Right hindlimb (tissue), 1 donor: ENCODE results near the gene MMP25.

Source experiments
- DNase-seq: peaks from one replicate; pipeline ENCODE4 v3.0.0-alpha.2; 2018

Gene MMP25, protein sequence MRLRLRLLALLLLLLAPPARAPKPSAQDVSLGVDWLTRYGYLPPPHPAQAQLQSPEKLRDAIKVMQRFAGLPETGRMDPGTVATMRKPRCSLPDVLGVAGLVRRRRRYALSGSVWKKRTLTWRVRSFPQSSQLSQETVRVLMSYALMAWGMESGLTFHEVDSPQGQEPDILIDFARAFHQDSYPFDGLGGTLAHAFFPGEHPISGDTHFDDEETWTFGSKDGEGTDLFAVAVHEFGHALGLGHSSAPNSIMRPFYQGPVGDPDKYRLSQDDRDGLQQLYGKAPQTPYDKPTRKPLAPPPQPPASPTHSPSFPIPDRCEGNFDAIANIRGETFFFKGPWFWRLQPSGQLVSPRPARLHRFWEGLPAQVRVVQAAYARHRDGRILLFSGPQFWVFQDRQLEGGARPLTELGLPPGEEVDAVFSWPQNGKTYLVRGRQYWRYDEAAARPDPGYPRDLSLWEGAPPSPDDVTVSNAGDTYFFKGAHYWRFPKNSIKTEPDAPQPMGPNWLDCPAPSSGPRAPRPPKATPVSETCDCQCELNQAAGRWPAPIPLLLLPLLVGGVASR

GRCh38 chr16:3045758-3046640 is at the start of gene MMP25:
Gene MMP25, plus strand, starts transcription at chr16:3046561. Its CDS starts 357 bp downstream, at chr16:3046918.
- peak; percentile 56 for DNase-seq

DNA sequence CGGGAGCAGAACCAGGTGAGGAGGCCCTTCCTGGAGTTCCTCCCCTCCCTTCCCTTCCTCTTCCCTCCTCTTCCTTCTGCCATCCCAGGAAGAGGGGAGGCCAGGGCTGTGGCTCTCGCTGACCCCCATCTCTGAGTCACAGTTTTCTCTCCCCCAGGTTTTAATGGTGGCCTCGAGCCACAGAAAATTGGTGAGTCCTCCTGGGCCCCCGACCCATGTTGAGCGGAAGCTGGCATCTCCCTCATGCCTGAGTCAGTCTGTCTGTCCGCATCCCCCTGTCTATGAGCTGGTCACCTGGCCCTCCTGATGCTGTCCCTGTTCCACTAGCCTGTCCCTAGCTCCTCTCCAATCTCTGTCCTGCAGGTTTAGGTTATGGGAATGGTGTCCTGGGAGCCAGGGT is 46.4 kb upstream of the MMP25 start:
- no peak for DNase-seq

- DNase-seq: no peak
Observed at GRCh38 chr16:3000540-3000939, 45.8 kb upstream of the MMP25 start.

DNA sequence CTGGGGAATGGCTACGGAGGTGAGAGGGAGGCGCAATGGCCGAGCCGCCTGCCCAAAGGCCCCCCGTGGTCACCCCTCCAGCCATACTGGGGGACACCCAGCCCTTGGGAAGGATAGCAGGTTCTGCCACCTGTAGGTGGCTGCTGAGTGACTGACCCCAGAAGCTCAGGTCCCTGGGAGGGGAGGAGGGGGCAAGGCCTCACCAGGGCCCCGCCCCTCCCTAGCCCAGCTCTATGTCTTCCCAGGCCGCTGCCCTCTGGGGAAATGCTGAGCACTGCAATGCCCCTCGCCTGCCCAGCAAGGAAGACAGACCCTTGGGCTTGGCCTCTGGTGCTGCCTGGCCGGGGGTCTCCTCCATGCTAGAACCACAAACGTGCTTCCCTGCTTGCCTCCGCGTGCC is 45.0 kb upstream of the MMP25 start:
- DNase-seq: no peak

DNA sequence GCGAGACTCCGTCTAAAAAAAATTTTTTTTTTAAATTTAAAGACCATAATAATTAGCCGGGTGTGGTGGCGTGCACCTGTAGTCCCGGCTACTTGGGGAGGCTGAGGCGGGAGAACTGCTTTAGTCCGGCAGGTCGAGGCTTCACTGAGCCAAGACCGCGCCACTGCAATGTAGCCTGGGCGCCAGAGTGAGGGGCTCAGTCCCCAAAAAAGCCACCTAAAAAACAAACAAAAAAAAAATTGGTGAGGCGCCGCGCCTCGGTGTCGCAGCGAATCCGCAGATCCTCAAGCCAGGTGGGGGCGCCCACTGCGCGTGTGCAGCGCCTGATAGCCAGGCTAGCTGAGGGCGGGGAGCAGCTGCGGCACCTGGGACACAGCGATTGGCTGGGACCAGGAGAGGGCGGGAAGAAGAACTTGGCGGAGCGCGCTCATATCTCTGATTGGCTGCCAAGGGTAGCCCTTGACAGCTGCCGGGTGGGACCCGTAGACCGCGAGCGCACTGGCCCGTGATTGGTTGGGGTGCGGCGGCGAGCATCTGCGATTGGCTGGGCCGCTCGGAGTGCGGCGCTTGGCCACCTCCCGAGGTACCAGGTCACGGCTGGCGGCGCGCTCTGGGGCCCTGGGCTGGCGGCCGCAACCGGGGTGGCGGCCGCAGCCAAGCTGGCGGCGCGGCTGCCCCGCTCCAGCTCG is 42.6 kb upstream of the MMP25 start:
- peak; percentile 97 for DNase-seq

DNA sequence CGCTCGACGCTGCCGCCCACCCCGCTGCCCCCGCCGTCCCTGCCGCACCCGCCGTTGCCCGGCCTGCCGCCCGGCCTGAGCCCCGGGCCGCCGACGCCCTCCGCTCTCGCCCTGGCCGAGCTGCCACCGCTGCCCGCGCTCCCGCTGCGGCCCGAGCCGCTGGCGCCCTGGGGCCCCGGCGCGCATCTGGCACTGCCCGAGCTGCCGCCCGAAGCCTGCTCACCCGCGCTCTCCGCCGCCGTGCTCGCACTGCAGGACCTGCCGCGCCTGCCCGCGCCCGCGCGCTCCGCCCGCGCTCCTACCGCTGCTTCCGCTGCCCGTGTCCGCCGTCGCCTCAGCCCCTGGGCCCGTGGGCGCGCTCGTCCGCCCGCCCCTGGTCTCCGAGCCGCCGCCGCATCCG is 42.0 kb upstream of the MMP25 start:
- no peak for DNase-seq

DNA sequence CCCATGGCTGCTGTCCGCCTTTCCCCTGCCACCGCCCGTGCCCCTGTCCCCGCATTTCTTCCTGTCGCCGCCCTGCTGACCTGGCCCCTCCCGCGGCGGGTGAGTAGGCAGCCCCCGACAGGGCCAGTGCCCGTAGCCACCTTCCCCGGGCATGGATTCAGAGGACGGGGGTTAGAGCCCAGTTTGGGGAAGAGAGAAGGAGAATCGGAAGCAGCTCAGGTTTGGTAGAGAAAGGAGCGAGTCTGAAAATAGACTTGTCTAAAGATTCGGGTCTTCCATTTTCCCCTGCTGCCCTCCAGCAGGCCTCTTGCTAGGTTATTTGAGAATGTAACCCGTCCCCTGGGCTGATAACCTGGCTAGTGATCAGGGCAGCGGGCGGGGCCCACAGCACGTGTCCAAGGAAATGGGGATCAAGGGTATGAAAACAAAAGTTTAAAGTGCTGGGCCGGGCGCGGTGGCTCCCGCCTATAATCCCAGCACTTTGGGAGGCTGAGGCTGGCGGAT is 41.5 kb upstream of the MMP25 start:
- DNase-seq: no peak

GRCh38 chr16:3007059-3007956 is 39.1 kb upstream of the MMP25 start:
- no peak for DNase-seq

DNA sequence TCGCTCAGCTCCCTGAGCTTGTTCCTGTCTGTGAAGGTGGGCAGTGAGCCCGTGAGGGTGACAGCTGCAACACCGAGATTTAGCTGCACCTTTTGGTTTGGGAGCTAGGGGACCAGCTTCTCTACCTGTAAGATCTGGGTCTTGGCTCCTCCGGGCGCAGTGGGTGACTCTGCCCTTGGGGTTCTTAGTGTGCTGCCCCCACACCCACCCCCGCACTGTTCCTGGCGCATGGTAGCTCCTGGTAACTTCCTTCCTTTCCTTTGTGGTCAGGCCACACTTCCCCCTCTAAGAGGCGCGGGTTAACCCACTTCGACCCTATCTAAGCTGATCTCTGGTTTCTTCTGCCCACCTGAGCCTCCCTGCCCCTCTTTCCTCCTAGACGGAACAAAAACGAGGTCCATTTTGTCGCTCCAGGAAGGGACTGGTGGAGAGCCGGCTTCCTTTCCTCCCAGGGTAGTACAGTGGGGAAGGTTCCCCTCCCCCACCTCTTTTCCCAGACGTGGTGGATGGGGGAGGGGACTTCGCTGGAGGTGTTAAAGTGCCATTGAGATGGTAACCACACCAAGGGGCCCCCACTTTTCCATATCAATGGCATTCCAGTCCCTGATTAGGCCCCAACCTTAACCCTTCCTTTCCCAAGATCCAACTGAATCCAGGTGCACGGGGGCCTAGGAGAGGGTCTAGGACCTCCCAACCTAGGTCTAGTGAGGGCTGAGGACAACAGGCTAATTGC is 38.2 kb upstream of the MMP25 start:
- DNase-seq: no peak

DNA sequence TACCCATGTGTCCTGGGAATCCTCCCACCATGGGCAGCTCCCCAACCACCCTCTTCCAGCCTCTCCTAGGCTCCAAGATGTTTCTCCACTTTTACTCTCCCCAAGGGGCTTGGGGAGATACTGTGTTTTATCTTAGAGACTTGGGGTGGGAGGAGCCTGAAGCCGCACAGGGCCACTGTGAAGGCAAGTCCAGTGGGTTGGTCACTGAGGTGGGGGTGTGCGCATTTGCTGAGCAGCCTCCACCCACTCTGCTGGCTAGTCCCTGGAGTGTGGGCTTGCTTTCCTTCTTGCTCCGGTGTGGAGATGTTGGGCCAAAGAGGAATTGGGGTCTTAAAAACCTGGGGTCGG is 37.7 kb upstream of the MMP25 start:
- DNase-seq: no peak

GRCh38 chr16:3009568-3010390 is 36.6 kb upstream of the MMP25 start:
- no peak for DNase-seq

DNA sequence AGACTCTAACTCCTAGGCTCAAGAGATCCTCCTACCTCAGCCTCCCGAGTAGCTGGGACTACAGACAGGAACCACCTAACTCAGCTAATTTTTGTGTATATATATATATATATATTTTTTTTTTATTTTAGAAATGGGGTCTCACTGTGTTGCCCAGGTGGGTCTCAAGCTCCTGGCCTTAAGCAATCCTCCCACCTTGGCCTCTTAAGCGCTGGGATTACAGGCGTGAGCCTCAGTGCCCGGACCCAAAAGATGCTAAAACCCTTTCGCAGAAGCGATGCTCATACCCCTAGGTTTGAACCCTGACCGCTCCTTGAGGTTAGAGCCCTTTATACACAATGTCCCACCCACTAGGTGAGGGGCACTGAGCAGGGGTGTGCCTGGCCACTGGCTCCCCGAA is 35.9 kb upstream of the MMP25 start:
- no peak for DNase-seq

DNA sequence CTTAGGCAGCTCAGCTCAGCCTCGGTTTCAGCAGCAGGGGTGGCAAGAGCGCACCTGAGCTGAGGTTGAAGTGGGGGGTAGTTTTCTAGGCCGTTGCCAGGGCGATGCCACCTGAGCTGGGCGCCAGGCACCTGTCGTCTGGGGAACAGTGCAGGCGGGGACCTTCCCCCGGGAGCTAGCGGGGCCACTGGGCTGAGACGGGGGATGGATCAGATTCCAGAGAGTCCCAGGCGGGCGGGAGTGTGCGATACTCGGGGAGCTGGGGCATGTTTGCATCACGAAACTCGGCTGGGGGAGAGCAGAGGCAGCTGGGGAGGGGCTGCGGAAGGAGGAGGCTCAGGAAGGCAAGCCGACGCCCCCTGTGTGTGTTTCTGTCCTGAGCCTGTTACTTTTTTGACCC is 34.1 kb upstream of the MMP25 start:
- DNase-seq: no peak

DNA sequence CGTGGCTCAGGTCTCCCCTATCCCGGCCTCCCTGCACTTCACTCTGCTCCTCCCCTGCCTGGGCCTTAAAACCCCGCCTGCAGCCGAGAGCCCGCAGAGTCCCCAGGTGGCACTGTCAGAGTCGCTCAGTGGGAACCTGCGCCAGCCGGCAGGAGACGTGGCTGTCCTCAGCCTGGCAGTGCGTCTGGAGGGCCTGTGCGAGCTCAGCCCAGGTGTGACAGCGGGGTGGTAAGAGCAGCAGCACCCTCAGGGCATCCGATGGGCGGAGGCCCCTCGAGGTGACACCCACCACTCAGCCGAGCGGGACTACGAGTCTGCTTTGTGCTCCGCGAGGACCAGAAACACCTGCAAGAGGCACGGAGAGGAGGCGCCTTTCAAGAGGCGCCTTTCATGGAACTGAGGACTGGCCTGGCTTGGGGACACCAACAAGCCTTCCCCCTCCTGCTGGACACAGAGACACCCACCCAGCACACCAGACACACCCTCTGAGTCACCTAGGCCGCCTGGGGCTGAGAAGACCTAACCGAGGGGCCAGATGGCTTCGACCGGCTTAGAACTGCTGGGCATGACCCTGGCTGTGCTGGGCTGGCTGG is 33.4 kb upstream of the MMP25 start, which contains the start of gene CLDN9:
Gene CLDN9, plus strand, starts transcription at position 96 of the 593 bp plus-strand sequence. Its CDS starts 440 bp downstream, at position 536.
- no peak for DNase-seq

DNA sequence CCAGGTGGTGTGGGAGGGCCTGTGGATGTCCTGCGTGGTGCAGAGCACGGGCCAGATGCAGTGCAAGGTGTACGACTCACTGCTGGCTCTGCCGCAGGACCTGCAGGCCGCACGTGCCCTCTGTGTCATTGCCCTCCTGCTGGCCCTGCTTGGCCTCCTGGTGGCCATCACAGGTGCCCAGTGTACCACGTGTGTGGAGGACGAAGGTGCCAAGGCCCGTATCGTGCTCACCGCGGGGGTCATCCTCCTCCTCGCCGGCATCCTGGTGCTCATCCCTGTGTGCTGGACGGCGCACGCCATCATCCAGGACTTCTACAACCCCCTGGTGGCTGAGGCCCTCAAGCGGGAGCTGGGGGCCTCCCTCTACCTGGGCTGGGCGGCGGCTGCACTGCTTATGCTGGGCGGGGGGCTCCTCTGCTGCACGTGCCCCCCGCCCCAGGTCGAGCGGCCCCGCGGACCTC is 32.8 kb upstream of the MMP25 start:
- DNase-seq: no peak

DNA sequence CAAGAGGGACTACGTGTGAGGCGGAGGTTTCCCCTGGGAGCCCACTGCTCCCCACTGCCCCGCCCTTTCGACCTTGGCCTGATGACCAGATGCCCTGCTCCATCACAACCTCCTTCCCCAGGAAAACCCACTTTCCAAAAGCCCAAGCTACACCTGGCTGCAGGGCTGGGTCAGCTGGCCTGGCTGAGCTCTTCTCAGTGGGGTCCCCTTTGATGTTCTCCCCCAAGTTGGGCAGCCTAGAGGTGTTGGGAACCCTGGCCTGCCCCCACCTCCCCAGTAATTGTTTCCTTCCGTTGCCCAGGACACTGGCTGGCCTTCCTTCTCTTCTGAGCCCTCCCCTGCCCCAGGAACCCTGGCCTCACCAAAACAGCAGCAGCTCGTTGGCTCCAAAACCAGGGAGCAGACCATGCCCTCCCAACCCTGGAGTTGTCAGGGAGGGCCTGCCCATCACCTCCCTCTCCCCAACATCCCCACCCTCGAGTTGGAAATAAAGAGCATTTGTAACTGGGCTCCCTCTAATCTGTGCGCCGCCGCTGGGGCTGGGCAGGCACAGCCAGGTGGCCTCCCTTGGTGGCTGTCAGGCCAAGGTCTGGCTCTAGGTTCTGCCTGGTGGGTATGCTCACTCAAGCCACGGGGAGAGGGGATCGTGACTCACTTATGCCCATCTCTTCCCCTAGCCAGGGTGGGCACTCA is 32.2 kb upstream of the MMP25 start:
- DNase-seq: no peak

DNA sequence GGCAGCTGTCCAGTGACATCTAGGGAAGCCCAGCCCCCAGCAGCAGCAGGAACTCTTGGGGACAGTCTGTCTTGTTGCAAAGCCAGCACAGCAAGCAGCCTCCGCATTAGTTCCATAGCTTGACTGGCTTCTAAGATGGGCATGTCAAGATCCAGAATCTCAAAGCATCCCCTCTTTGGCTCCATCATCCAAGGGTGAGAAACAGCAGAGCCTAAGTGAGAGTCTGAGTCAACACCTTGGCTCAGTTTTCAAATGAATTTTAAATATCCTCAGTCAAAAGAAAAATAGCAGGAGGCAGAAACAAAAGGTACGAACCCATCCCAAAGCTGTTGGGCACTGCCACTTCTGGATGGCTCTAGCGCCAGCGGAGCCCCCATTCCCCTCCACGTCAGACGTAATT is 31.4 kb upstream of the MMP25 start:
- DNase-seq: no peak

GRCh38 chr16:3015865-3016521 is 30.4 kb upstream of the MMP25 start:
- no peak for DNase-seq
